GM12878 (cell line): Measurements from ENCODE around the gene RANBP3. TPM values are rescaled to one million over a fixed set of nuclear protein-coding genes. Genes with fewer than 3 reads are reported as not detected.

Source experiments
- ATAC-seq: fragments of 200-7000 bp; cut with Tn5 transposase; 3 replicates; pipeline ENCODE4 v1.9.1; 2020; ENCODE audit warnings: mild to moderate bottlenecking, moderate library complexity
- BruUV-seq: library from RNA; stranded (reverse); fragments of 400-500 nt; replicated peaks from 2 replicates; lab custom pipeline; 2021; lab: Mats Ljungman, UMichigan
- CTCF ChIA-PET: fragments of 300-600 bp; sonication (Branson Sonifier 250); formaldehyde crosslinking; extraction: SDS; loops from one replicate; lab custom pipeline; 2021; ENCODE audit warnings: inconsistent platforms; lab: Yijun Ruan, JAX
- POLR2A ChIA-PET: fragments of 350-600 bp; formaldehyde crosslinking; extraction: SDS; loops from one replicate; lab custom pipeline; 2021; ENCODE audit warnings: inconsistent platforms; lab: Charles Lee
- RAD21 ChIA-PET: fragments of 300-600 bp; sonication (Branson Sonifier 250); formaldehyde crosslinking; loops from one replicate; lab custom pipeline; 2023; ENCODE audit warnings: antibody characterized with exemption; ENCODE audit not compliant: unreplicated experiment; lab: Charles Lee
- SMC1A ChIA-PET: fragments of 300-600 bp; sonication (Branson Sonifier 250); formaldehyde crosslinking; loops from one replicate; lab custom pipeline; 2023; ENCODE audit not compliant: unreplicated experiment, uncharacterized antibody; lab: Charles Lee
- DNase-seq: peaks from one replicate; pipeline ENCODE4 v3.0.0-alpha.2; 2011; ENCODE audit warnings: low read depth, low spot score
- FAIRE-seq: peaks from 3 replicates; lab custom pipeline; 2011; peaks lifted over from hg19 to GRCh38; lab: Jason Lieb, UNC
- H2AFZ ChIP-seq: 2 replicates; pipeline ENCODE4 v1.6.0; 2011; ENCODE audit warnings: low read depth, low read length, control low read depth; ENCODE audit not compliant: control insufficient read depth
- H3K27ac ChIP-seq: 2 replicates; pipeline ENCODE4 v1.5.1; 2011; ENCODE audit warnings: control low read depth; ENCODE audit not compliant: control insufficient read depth, insufficient read depth
- H3K27me3 ChIP-seq, 2 experiments: replicated peaks in 1 of 2; 2 replicates each; pipeline versions ENCODE4 v1.6.0 to v1.6.1; 2011; ENCODE audit warnings: low read length in 1 of 2; ENCODE audit not compliant: control insufficient read depth in 2 of 2, insufficient read depth in 2 of 2
- H3K36me3 ChIP-seq, 2 experiments: 2 replicates each; pipeline ENCODE4 v1.5.1; 2011; ENCODE audit warnings: low read length in 1 of 2; ENCODE audit not compliant: control insufficient read depth in 2 of 2, insufficient read depth in 2 of 2
- H3K4me1 ChIP-seq: 2 replicates; pipeline ENCODE4 v1.6.1; 2011; ENCODE audit warnings: mild to moderate bottlenecking, low read length, moderate library complexity, mixed read lengths; ENCODE audit not compliant: control insufficient read depth, insufficient read depth
- H3K4me2 ChIP-seq: 2 replicates; pipeline ENCODE4 v1.6.0; 2011; ENCODE audit warnings: control low read depth; ENCODE audit not compliant: control insufficient read depth, insufficient read depth
- H3K4me3 ChIP-seq: fragments of 200-600 bp; sonication (generic); 2 replicates; pipeline ENCODE4 v1.5.1; 2016
- H3K79me2 ChIP-seq: 2 replicates; pipeline ENCODE4 v1.6.0; 2011; ENCODE audit warnings: low read length; ENCODE audit not compliant: control insufficient read depth, insufficient read depth
- H3K9ac ChIP-seq: 2 replicates; pipeline ENCODE4 v1.8.0; 2011; ENCODE audit warnings: low read length, control low read depth, mixed read lengths; ENCODE audit not compliant: control insufficient read depth, insufficient read depth
- H3K9me3 ChIP-seq: replicated peaks from 3 replicates; pipeline ENCODE4 v1.5.1; 2011; ENCODE audit warnings: mild to moderate bottlenecking, low read length; ENCODE audit not compliant: control insufficient read depth, insufficient read depth
- H4K20me1 ChIP-seq: 2 replicates; pipeline ENCODE4 v1.6.0; 2011; ENCODE audit not compliant: control insufficient read depth, insufficient read depth
- ASH2L ChIP-seq: fragments of 300-600, 200-600 bp; sonication (generic); IDR thresholded peaks from 2 replicates; pipeline ENCODE4 v1.6.1; 2017; ENCODE audit warnings: low read depth, mild to moderate bottlenecking, borderline replicate concordance
- CEBPB ChIP-seq, 2 experiments: fragments of 150-350 bp in 1 of 2; IDR thresholded peaks; 2 replicates each; pipeline ENCODE4 v1.6.1; 2012 to 2014; ENCODE audit warnings: low read depth in 2 of 2, low read length in 2 of 2, borderline replicate concordance in 1 of 2, inconsistent platforms in 1 of 2
- CHD4 ChIP-seq: fragments of 200-600 bp; sonication (generic); IDR thresholded peaks from 2 replicates; pipeline ENCODE4 v1.6.1; 2016; ENCODE audit warnings: mild to moderate bottlenecking
- EGR1 ChIP-seq, 2 experiments: IDR thresholded peaks; 1 replicate in 1 of 2; 2 replicates in 1 of 2; pipeline ENCODE4 v1.6.1; 2011 to 2012; ENCODE audit warnings: low read depth in 2 of 2, low read length in 2 of 2, borderline replicate concordance in 1 of 2, mild to moderate bottlenecking in 1 of 2, moderate library complexity in 1 of 2
- ETV6 ChIP-seq, 2 experiments: fragments of 450-650 bp in 1 of 2; IDR thresholded peaks in 1 of 2; conservative IDR thresholded peaks in 1 of 2; 2 replicates each; pipeline ENCODE4 v1.6.1; 2014; ENCODE audit warnings: antibody characterized with exemption in 1 of 2, borderline replicate concordance in 1 of 2, low read depth in 1 of 2, mild to moderate bottlenecking in 1 of 2, moderate library complexity in 1 of 2
- SREBF1 ChIP-seq: IDR thresholded peaks from 2 replicates; pipeline ENCODE4 v1.6.1; 2012; ENCODE audit warnings: mild to moderate bottlenecking, low read length
- TBL1XR1 ChIP-seq: IDR thresholded peaks from 2 replicates; pipeline ENCODE4 v1.6.1; 2012; ENCODE audit warnings: low read depth, low read length, improper control_type of control experiment
- ZNF274 ChIP-seq: IDR thresholded peaks from one replicate; pipeline ENCODE4 v1.8.0; 2011; ENCODE audit not compliant: insufficient read length, insufficient read depth
- WGBS: methylation state at CpG from one replicate; pipeline ENCODE4 v1.1.6; 2016; ENCODE audit warnings: low lambda C conversion rate; ENCODE audit not compliant: insufficient replicate concordance, insufficient coverage; ENCODE audit errors: missing lambda C conversion rate; 5-methylcytosine and 5-hydroxymethylcytosine counted together
- in situ Hi-C: fragments of 300-500 bp; cut with MboI; formaldehyde crosslinking; loops from 9 replicates; pipeline ENCODE4 v1.14.3; 2018; ENCODE audit warnings: mixed read lengths
- intact Hi-C: fragments of 100-400 bp; cut with micrococcal nuclease; formaldehyde crosslinking; loops from one replicate; pipeline ENCODE4 v1.14.2; 2022; ENCODE audit not compliant: unreplicated experiment
- polyA plus RNA-seq, 11 experiments: library from polyadenylated mRNA; depleted of rRNA in 4 of 11; unstranded in 6 of 11; stranded (reverse) in 5 of 11; fragments of >200 nt; fragmentation: Nextera tagmentation in 4 of 11; fragmentation: Illumina TruSeq in 1 of 11; extraction: Ambion mirVana in 4 of 11; extraction: Trizol in 1 of 11; gene quantifications; 1 replicate in 1 of 11; 2 replicates in 10 of 11; pipeline versions ENCODE4 v1.2.1 to v1.2.3, GENCODE V29; 2011 to 2016; ENCODE audit warnings: inconsistent platforms in 2 of 11, missing spikeins in 2 of 11, low read depth in 1 of 11
- total RNA-seq, 4 experiments: library from RNA; depleted of rRNA in 3 of 4; stranded (reverse); fragments of >200 nt in 3 of 4; fragmentation: Illumina TruSeq in 1 of 4; extraction: Trizol in 1 of 4; gene quantifications; 2 replicates each; pipeline versions ENCODE4 v1.2.1 to v1.2.3, GENCODE V29; 2013 to 2021
- TF ChIP-seq, protein P1 (sequence below): fragments of 450-650 bp; IDR thresholded peaks from 2 replicates; pipeline ENCODE4 v1.6.1; 2017; ENCODE audit warnings: borderline replicate concordance
- TF ChIP-seq, protein P2 (sequence below): fragments of 450-650 bp; formaldehyde crosslinking; IDR thresholded peaks from 2 replicates; pipeline ENCODE4 v1.4.0; 2020; ENCODE audit warnings: mild to moderate bottlenecking, moderate library complexity
- TF ChIP-seq, protein P3 (sequence below): fragments of 450-650 bp; IDR thresholded peaks from 2 replicates; pipeline ENCODE4 v1.6.1; 2016; ENCODE audit warnings: mild to moderate bottlenecking
- TF ChIP-seq, protein P4 (sequence below): fragments of 450-650 bp; IDR thresholded peaks from 2 replicates; pipeline ENCODE4 v1.6.1; 2014; ENCODE audit warnings: mild to moderate bottlenecking
- TF ChIP-seq, protein P5 (sequence below), 3 experiments: IDR thresholded peaks in 2 of 3; conservative IDR thresholded peaks in 1 of 3; 2 replicates each; pipeline ENCODE4 v1.5.1; 2011; ENCODE audit warnings: low read depth in 3 of 3, low read length in 3 of 3, mild to moderate bottlenecking in 3 of 3, control low read depth in 2 of 3, moderate library complexity in 2 of 3, inconsistent platforms in 1 of 3, mixed read lengths in 1 of 3; ENCODE audit not compliant: control insufficient read depth in 2 of 3, insufficient read depth in 1 of 3; ENCODE audit errors: extremely low read depth in 1 of 3

The RANBP3 gene
- total and polyA plus RNA-seq, 10 of the 15 experiments (the other 5 are each of a cell fraction or from before 2014, with no cell fraction given), result 1.1 to 81.6 (median 60.0) TPM

DNA sequence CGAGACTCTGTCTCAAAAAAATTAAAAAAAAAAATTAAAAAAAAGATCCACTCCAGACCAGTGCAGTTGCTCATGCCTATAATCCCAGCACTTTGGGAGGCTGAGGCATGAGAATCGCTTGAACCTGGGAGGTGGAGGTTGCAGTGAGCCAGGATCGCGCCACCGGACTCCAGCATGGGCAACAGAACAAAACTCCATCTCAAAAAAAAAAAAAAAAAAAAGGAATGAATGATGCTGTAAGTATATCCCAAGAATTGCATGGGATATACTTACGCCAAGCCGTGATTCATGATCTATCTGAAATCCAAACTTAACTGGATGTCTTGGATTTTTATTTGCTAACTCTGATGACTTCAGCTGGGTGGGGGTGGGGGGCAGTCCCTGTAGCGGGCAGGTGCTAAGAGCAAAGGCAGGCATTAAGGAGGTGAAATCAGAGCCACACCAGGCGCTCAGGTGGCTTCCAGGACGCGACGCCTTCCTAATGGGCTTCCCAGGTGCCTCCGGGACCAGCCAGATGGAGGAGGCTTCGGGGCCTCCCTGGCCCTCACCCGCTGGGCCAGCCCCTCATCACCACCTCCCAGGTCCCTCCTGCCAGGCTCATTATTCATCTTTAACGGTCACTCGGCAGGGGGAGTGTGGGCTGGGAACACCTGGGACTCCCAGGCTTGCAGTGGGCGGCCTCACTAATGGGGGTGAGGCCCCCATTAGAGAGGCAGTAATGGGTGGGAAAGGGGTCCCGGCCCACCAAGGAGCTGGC is 96.2 kb downstream of the RANBP3 start:
- H3K4me2 ChIP-seq, result no peak overlapping the region
- H3K27me3 ChIP-seq, result no peaks in the 10 kb centered on the region
- no peaks in the 10 kb centered on the region for H4K20me1 ChIP-seq
- no peak for FAIRE-seq
- no peaks in the 10 kb centered on the region for H3K4me1 ChIP-seq
- no peak overlapping the region for H3K27ac ChIP-seq
- WGBS, result 51% methylated on average over 19 of the region's 19 CpGs
- ChIA-PET SMC1A (no interaction called here), CTCF (no interaction called here), POLR2A (no interaction called here), RAD21 (no interaction called here)
- no peaks in the 10 kb centered on the region for H3K79me2 ChIP-seq
- no TSS peak for BruUV-seq
- in situ Hi-C loops (no loop called here), intact Hi-C loops (no loop called here)
- H2AFZ ChIP-seq, result no peak overlapping the region
- ATAC-seq, result no peak
- no peak for DNase-seq
- H3K9ac ChIP-seq, result no peak overlapping the region
- no peaks in the 10 kb centered on the region for H3K9me3 ChIP-seq
- H3K4me3 ChIP-seq, result no peak overlapping the region
- no peaks in the 10 kb centered on the region for H3K36me3 ChIP-seq
- TF ChIP-seq, protein P1, sequence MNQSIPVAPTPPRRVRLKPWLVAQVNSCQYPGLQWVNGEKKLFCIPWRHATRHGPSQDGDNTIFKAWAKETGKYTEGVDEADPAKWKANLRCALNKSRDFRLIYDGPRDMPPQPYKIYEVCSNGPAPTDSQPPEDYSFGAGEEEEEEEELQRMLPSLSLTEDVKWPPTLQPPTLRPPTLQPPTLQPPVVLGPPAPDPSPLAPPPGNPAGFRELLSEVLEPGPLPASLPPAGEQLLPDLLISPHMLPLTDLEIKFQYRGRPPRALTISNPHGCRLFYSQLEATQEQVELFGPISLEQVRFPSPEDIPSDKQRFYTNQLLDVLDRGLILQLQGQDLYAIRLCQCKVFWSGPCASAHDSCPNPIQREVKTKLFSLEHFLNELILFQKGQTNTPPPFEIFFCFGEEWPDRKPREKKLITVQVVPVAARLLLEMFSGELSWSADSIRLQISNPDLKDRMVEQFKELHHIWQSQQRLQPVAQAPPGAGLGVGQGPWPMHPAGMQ, result no peak
- no peak for TF ChIP-seq ETV6 (conservative IDR thresholded peaks at IDR 0.05 in 1 of 2, IDR thresholded peaks at IDR 0.05 in 1 of 2; ENCODE audit: borderline replicate concordance in 1 of 2, low read depth in 1 of 2)
- TF ChIP-seq ASH2L, result no peak
- TF ChIP-seq SREBF1, result no peak
- TF ChIP-seq EGR1 (IDR thresholded peaks at IDR 0.05; ENCODE audit: borderline replicate concordance in 1 of 2, low read depth in 2 of 2, low read length in 2 of 2), result no peak
- TF ChIP-seq CEBPB (IDR thresholded peaks at IDR 0.05; ENCODE audit: borderline replicate concordance in 1 of 2, low read depth in 2 of 2, low read length in 2 of 2), result no peak
- no peak for TF ChIP-seq CHD4
- TF ChIP-seq ZNF274, result no peak
- TF ChIP-seq, protein P2, sequence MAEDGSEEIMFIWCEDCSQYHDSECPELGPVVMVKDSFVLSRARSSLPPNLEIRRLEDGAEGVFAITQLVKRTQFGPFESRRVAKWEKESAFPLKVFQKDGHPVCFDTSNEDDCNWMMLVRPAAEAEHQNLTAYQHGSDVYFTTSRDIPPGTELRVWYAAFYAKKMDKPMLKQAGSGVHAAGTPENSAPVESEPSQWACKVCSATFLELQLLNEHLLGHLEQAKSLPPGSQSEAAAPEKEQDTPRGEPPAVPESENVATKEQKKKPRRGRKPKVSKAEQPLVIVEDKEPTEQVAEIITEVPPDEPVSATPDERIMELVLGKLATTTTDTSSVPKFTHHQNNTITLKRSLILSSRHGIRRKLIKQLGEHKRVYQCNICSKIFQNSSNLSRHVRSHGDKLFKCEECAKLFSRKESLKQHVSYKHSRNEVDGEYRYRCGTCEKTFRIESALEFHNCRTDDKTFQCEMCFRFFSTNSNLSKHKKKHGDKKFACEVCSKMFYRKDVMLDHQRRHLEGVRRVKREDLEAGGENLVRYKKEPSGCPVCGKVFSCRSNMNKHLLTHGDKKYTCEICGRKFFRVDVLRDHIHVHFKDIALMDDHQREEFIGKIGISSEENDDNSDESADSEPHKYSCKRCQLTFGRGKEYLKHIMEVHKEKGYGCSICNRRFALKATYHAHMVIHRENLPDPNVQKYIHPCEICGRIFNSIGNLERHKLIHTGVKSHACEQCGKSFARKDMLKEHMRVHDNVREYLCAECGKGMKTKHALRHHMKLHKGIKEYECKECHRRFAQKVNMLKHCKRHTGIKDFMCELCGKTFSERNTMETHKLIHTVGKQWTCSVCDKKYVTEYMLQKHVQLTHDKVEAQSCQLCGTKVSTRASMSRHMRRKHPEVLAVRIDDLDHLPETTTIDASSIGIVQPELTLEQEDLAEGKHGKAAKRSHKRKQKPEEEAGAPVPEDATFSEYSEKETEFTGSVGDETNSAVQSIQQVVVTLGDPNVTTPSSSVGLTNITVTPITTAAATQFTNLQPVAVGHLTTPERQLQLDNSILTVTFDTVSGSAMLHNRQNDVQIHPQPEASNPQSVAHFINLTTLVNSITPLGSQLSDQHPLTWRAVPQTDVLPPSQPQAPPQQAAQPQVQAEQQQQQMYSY (CRISPR knock-in tag), result no peak
- TF ChIP-seq, protein P3, sequence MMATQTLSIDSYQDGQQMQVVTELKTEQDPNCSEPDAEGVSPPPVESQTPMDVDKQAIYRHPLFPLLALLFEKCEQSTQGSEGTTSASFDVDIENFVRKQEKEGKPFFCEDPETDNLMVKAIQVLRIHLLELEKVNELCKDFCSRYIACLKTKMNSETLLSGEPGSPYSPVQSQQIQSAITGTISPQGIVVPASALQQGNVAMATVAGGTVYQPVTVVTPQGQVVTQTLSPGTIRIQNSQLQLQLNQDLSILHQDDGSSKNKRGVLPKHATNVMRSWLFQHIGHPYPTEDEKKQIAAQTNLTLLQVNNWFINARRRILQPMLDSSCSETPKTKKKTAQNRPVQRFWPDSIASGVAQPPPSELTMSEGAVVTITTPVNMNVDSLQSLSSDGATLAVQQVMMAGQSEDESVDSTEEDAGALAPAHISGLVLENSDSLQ, result no peak
- TF ChIP-seq, protein P4, sequence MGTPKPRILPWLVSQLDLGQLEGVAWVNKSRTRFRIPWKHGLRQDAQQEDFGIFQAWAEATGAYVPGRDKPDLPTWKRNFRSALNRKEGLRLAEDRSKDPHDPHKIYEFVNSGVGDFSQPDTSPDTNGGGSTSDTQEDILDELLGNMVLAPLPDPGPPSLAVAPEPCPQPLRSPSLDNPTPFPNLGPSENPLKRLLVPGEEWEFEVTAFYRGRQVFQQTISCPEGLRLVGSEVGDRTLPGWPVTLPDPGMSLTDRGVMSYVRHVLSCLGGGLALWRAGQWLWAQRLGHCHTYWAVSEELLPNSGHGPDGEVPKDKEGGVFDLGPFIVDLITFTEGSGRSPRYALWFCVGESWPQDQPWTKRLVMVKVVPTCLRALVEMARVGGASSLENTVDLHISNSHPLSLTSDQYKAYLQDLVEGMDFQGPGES, result no peak
- TF ChIP-seq, protein P5, sequence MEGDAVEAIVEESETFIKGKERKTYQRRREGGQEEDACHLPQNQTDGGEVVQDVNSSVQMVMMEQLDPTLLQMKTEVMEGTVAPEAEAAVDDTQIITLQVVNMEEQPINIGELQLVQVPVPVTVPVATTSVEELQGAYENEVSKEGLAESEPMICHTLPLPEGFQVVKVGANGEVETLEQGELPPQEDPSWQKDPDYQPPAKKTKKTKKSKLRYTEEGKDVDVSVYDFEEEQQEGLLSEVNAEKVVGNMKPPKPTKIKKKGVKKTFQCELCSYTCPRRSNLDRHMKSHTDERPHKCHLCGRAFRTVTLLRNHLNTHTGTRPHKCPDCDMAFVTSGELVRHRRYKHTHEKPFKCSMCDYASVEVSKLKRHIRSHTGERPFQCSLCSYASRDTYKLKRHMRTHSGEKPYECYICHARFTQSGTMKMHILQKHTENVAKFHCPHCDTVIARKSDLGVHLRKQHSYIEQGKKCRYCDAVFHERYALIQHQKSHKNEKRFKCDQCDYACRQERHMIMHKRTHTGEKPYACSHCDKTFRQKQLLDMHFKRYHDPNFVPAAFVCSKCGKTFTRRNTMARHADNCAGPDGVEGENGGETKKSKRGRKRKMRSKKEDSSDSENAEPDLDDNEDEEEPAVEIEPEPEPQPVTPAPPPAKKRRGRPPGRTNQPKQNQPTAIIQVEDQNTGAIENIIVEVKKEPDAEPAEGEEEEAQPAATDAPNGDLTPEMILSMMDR (IDR thresholded peaks at IDR 0.05 in 2 of 3, conservative IDR thresholded peaks at IDR 0.05 in 1 of 3; ENCODE audit: control insufficient read depth in 2 of 3, extremely low read depth in 1 of 3, insufficient read depth in 1 of 3, low read depth in 3 of 3, low read length in 3 of 3), result no peak
- no peak for TF ChIP-seq TBL1XR1
